WTC11 (cell line): ENCODE results near the gene CCNB1. TPM values are rescaled to one million over a fixed set of nuclear protein-coding genes. Genes with fewer than 3 reads are reported as not detected.

Experiments used
- ATAC-seq: fragments of 200-7000 bp; cut with Tn5 transposase; 2 replicates; pipeline ENCODE4 v1.10.0; 2021; ENCODE audit warnings: mild to moderate bottlenecking, moderate library complexity
- CTCF ChIA-PET: fragments of 300-600 bp; sonication (Branson Sonifier 250); formaldehyde crosslinking; loops from one replicate; lab custom pipeline; 2021; ENCODE audit warnings: antibody characterized with exemption; lab: Charles Lee
- POLR2A ChIA-PET: fragments of 350-600 bp; sonication (Branson Sonifier 250); formaldehyde crosslinking; loops from one replicate; lab custom pipeline; 2021; ENCODE audit warnings: antibody characterized with exemption; lab: Charles Lee
- DNase-seq: peaks from one replicate; pipeline ENCODE4 v3.0.0; 2021; ENCODE audit warnings: low spot score
- H3K27ac Mint-ChIP-seq: 2 replicates; pipeline ENCODE4 v1.8.0; 2021; ENCODE audit warnings: mixed read lengths
- H3K27me3 Mint-ChIP-seq: 2 replicates; pipeline ENCODE4 v1.8.0; 2021; ENCODE audit warnings: low read depth, mild to moderate bottlenecking, moderate library complexity, mixed read lengths
- H3K36me3 Mint-ChIP-seq: 2 replicates; pipeline ENCODE4 v1.8.0; 2021; ENCODE audit warnings: mixed read lengths
- H3K4me1 Mint-ChIP-seq: 2 replicates; pipeline ENCODE4 v1.8.0; 2022; ENCODE audit warnings: mixed read lengths
- H3K4me3 Mint-ChIP-seq: 2 replicates; pipeline ENCODE4 v1.8.0; 2021; ENCODE audit warnings: mild to moderate bottlenecking, moderate library complexity, mixed read lengths
- H3K9me3 Mint-ChIP-seq: 2 replicates; pipeline ENCODE4 v1.8.0; 2021; ENCODE audit warnings: mixed read lengths
- AR ChIP-seq: fragments of 250-450 bp; sonication (Bioruptor Pico); IDR thresholded peaks from 2 replicates; pipeline ENCODE4 v1.9.0; 2021; ENCODE audit warnings: mild to moderate bottlenecking
- ATF3 ChIP-seq: sonication (generic); formaldehyde crosslinking; conservative IDR thresholded peaks from 2 replicates; pipeline ENCODE4 v1.8.1; 2022; ENCODE audit warnings: mild to moderate bottlenecking, missing genetic modification reagents
- CREB1 ChIP-seq: sonication (generic); formaldehyde crosslinking; IDR thresholded peaks from 2 replicates; pipeline ENCODE4 v1.8.0; 2023; ENCODE audit warnings: mild to moderate bottlenecking, missing genetic modification reagents
- ESRRA ChIP-seq: sonication (generic); formaldehyde crosslinking; IDR thresholded peaks from 2 replicates; pipeline ENCODE4 v1.8.1; 2022; ENCODE audit warnings: mild to moderate bottlenecking, missing genetic modification reagents, borderline replicate concordance
- FOXK1 ChIP-seq: sonication (generic); formaldehyde crosslinking; IDR thresholded peaks from 2 replicates; pipeline ENCODE4 v1.8.0; 2022; ENCODE audit warnings: mild to moderate bottlenecking, moderate library complexity, missing genetic modification reagents
- FOXP4 ChIP-seq: sonication (generic); formaldehyde crosslinking; IDR thresholded peaks from 2 replicates; pipeline ENCODE4 v1.8.0; 2022; ENCODE audit warnings: mild to moderate bottlenecking, missing genetic modification reagents
- GRHL2 ChIP-seq: fragments of 250-450 bp; sonication (Bioruptor Pico); IDR thresholded peaks from 2 replicates; pipeline ENCODE4 v1.8.0; 2022; ENCODE audit warnings: mild to moderate bottlenecking, moderate library complexity; ENCODE audit not compliant: insufficient replicate concordance, severe bottlenecking
- GTF2I ChIP-seq: fragments of 250-450 bp; sonication (Bioruptor Pico); conservative IDR thresholded peaks from 2 replicates; pipeline ENCODE4 v1.4.0; 2021; ENCODE audit warnings: mild to moderate bottlenecking
- JUN ChIP-seq: sonication (generic); formaldehyde crosslinking; IDR thresholded peaks from 2 replicates; pipeline ENCODE4 v1.8.0; 2023; ENCODE audit warnings: mild to moderate bottlenecking, missing genetic modification reagents
- KAT7 ChIP-seq: sonication (generic); formaldehyde crosslinking; IDR thresholded peaks from 2 replicates; pipeline ENCODE4 v1.8.1; 2023; ENCODE audit warnings: missing genetic modification reagents, mild to moderate bottlenecking, borderline replicate concordance
- MAX ChIP-seq: sonication (generic); formaldehyde crosslinking; IDR thresholded peaks from 2 replicates; pipeline ENCODE4 v1.8.0; 2022; ENCODE audit warnings: mild to moderate bottlenecking, missing genetic modification reagents
- MYBL2 ChIP-seq: sonication (generic); formaldehyde crosslinking; IDR thresholded peaks from 2 replicates; pipeline ENCODE4 v1.8.1; 2023; ENCODE audit warnings: mild to moderate bottlenecking, moderate library complexity, missing genetic modification reagents
- NFATC4 ChIP-seq: fragments of 250-450 bp; sonication (Bioruptor Pico); IDR thresholded peaks from 2 replicates; pipeline ENCODE4 v1.9.0; 2021; ENCODE audit warnings: mild to moderate bottlenecking
- NR3C1 ChIP-seq: sonication (generic); formaldehyde crosslinking; conservative IDR thresholded peaks from 2 replicates; pipeline ENCODE4 v1.8.1; 2023; ENCODE audit warnings: low read depth, mild to moderate bottlenecking, missing genetic modification reagents
- PREB ChIP-seq: sonication (generic); formaldehyde crosslinking; IDR thresholded peaks from 2 replicates; pipeline ENCODE4 v1.8.1; 2022; ENCODE audit warnings: mild to moderate bottlenecking, missing genetic modification reagents, moderate library complexity, borderline replicate concordance
- SMAD3 ChIP-seq: sonication (generic); formaldehyde crosslinking; IDR thresholded peaks from 2 replicates; pipeline ENCODE4 v1.8.0; 2022; ENCODE audit warnings: missing genetic modification reagents, mild to moderate bottlenecking, borderline replicate concordance
- SOX15 ChIP-seq: fragments of 250-450 bp; sonication (Bioruptor Pico); IDR thresholded peaks from 2 replicates; pipeline ENCODE4 v1.9.0; 2021; ENCODE audit warnings: mild to moderate bottlenecking
- TCF7 ChIP-seq: sonication (generic); formaldehyde crosslinking; IDR thresholded peaks from 2 replicates; pipeline ENCODE4 v1.8.0; 2022; ENCODE audit warnings: mild to moderate bottlenecking, low read depth, missing genetic modification reagents, moderate library complexity
- USF1 ChIP-seq: sonication (generic); formaldehyde crosslinking; IDR thresholded peaks from 2 replicates; pipeline ENCODE4 v1.8.0; 2022; ENCODE audit warnings: mild to moderate bottlenecking, missing genetic modification reagents
- ZNF219 ChIP-seq: sonication (generic); formaldehyde crosslinking; IDR thresholded peaks from 2 replicates; pipeline ENCODE4 v1.8.0; 2023; ENCODE audit warnings: missing genetic modification reagents, mild to moderate bottlenecking, borderline replicate concordance
- ZNF396 ChIP-seq: fragments of 250-450 bp; sonication (Bioruptor Pico); IDR thresholded peaks from 2 replicates; pipeline ENCODE4 v1.8.0; 2021; ENCODE audit warnings: mild to moderate bottlenecking, moderate library complexity, borderline replicate concordance
- ZNF671 ChIP-seq: fragments of 250-450 bp; sonication (Bioruptor Pico); IDR thresholded peaks from 2 replicates; pipeline ENCODE4 v1.8.0; 2021; ENCODE audit warnings: mild to moderate bottlenecking
- total RNA-seq: library from RNA; stranded (reverse); gene quantifications from 3 replicates; pipeline ENCODE4 v1.2.3, GENCODE V29; 2021
- TF ChIP-seq, protein P1 (sequence below): fragments of 250-450 bp; sonication (Bioruptor Pico); IDR thresholded peaks from 2 replicates; pipeline ENCODE4 v1.9.0; 2021; ENCODE audit warnings: mild to moderate bottlenecking

CCNB1 gene
- total RNA-seq, 1 experiment from 2014 or later = 312 TPM

- Mint-ChIP-seq H3K4me1 (no peaks in the 10 kb centered on the region), H3K27me3 (no peaks in the 10 kb centered on the region; the same call in 1 of the 2 replicates), H3K27ac (no peak overlapping the region), H3K4me3 (no peak overlapping the region), H3K9me3 (peaks cover 4% of the 10 kb centered on the region; the same call in 1 of the 2 replicates), H3K36me3 (no peaks in the 10 kb centered on the region)
- POLR2A ChIA-PET = no interaction called here
- ATAC-seq (no peak), DNase-seq (no peak)
- CTCF ChIA-PET = no interaction called here
- TF ChIP-seq NR3C1 (CRISPR knock-in tag) (no peak), ZNF219 (CRISPR knock-in tag) (no peak), NFATC4 (CRISPR knock-in tag) (no peak)
Observed at GRCh38 chr5:69149676-69150010, 17.3 kb upstream of the CCNB1 start.

- H3K36me3 Mint-ChIP-seq = no peaks in the 10 kb centered on the region
- no peaks in the 10 kb centered on the region for H3K4me1 Mint-ChIP-seq
- H3K9me3 Mint-ChIP-seq = no peaks in the 10 kb centered on the region
- no peak overlapping the region for H3K4me3 Mint-ChIP-seq
- no peak overlapping the region for H3K27ac Mint-ChIP-seq
- no peaks in the 10 kb centered on the region for H3K27me3 Mint-ChIP-seq
- CTCF ChIA-PET = no interaction called here
- no peak for ATAC-seq
- TF ChIP-seq FOXP4 (no peak), GTF2I (CRISPR knock-in tag) (no peak), JUN (no peak), MYBL2 (CRISPR knock-in tag) (no peak), SOX15 (CRISPR knock-in tag) (no peak), KAT7 (CRISPR knock-in tag) (no peak), ZNF396 (no peak)
- no peak for DNase-seq
- POLR2A ChIA-PET = no interaction called here
Observed at GRCh38 chr5:69152731-69153130, 14.2 kb upstream of the CCNB1 start.

GRCh38 chr5:69156456-69156855 is 10.5 kb upstream of the CCNB1 start:
- Mint-ChIP-seq H3K36me3 (no peaks in the 10 kb centered on the region), H3K4me1 (no peaks in the 10 kb centered on the region), H3K27ac (no peak overlapping the region), H3K9me3 (no peaks in the 10 kb centered on the region), H3K4me3 (no peak overlapping the region), H3K27me3 (no peaks in the 10 kb centered on the region)
- no peak for TF ChIP-seq ZNF671 (CRISPR knock-in tag)
- TF ChIP-seq USF1 (CRISPR knock-in tag) = no peak
- no peak for TF ChIP-seq TCF7 (CRISPR knock-in tag)
- no peak for TF ChIP-seq GRHL2 (CRISPR knock-in tag)
- TF ChIP-seq PREB (CRISPR knock-in tag) = no peak
- TF ChIP-seq ATF3 (CRISPR knock-in tag) = no peak
- TF ChIP-seq ESRRA (CRISPR knock-in tag) = no peak
- TF ChIP-seq SMAD3 (CRISPR knock-in tag) = no peak
- TF ChIP-seq, protein P1, sequence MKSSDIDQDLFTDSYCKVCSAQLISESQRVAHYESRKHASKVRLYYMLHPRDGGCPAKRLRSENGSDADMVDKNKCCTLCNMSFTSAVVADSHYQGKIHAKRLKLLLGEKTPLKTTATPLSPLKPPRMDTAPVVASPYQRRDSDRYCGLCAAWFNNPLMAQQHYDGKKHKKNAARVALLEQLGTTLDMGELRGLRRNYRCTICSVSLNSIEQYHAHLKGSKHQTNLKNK (CRISPR knock-in tag) = no peak
- no peak for TF ChIP-seq AR (CRISPR knock-in tag)
- TF ChIP-seq CREB1 (CRISPR knock-in tag) = no peak
- no peak for TF ChIP-seq JUN
- TF ChIP-seq FOXK1 = no peak
- TF ChIP-seq MAX (CRISPR knock-in tag) = no peak
- no peak for TF ChIP-seq NFATC4 (CRISPR knock-in tag)
- CTCF ChIA-PET = interaction anchor here (0.7 kb wide), 1 partner anchor 10 kb away, joined by 3 read pairs; the partner anchor contains the start of gene CCNB1
- ATAC-seq (no peak), DNase-seq (no peak)
- POLR2A ChIA-PET = no interaction called here
